ENCODE results near the gene SEMA3D. TPM values are rescaled to one million over a fixed set of nuclear protein-coding genes. Genes with fewer than 3 reads are reported as not detected.

Gene SEMA3D
- total and polyA plus RNA-seq, 2 of the 4 experiments (the other 2 are of a cell fraction), result 2.9 to 13.6 TPM

- H3K9me1 ChIP-seq (ENCODE audit: insufficient read depth, low read length), result no peaks in the 10 kb centered on the region
- no peak overlapping the region for H2AFZ ChIP-seq (replicated peaks; ENCODE audit: low read length, poor library complexity)
- H4K5ac ChIP-seq (ENCODE audit: low read depth, low read length), result no peak overlapping the region
- no peak overlapping the region for H3K23ac ChIP-seq (ENCODE audit: low read depth, low read length)
- no peak overlapping the region for H3K14ac ChIP-seq (replicated peaks; ENCODE audit: low read depth, low read length)
- no peaks in the 10 kb centered on the region for H4K20me1 ChIP-seq (ENCODE audit: insufficient read depth, low read length)
- intact Hi-C loops (cut with micrococcal nuclease) (no loop called here), dilution Hi-C loops (cut with HindIII; ENCODE audit: low sequenced_read_pairs, unreplicated experiment) (no loop called here), in situ Hi-C loops (cut with MboI; ENCODE audit: low sequenced_read_pairs) (no loop called here)
- ChIA-PET POLR2A (ENCODE audit: unreplicated experiment) (no interaction called here), CTCF (no interaction called here)
- H3K36me3 ChIP-seq (ENCODE audit: control insufficient read depth, insufficient read depth, low read length), result no peaks in the 10 kb centered on the region
- H3K9me3 ChIP-seq (ENCODE audit: control insufficient read depth, insufficient read depth, low read length), result no peaks in the 10 kb centered on the region
- H3K56ac ChIP-seq (ENCODE audit: extremely low read depth, insufficient read depth, low read length), result no peak overlapping the region
- WGBS, 2 experiments (ENCODE audit: extremely low coverage in 2 of 2, insufficient read length in 1 of 2), result no CpG with 5 or more reads among the region's 1 CpG
- no peaks in the 10 kb centered on the region for H3K27me3 ChIP-seq (ENCODE audit: control insufficient read depth, insufficient read depth, low read length)
- H4K91ac ChIP-seq (ENCODE audit: insufficient read depth, low read depth, low read length), result no peak overlapping the region
- no peak overlapping the region for H3K18ac ChIP-seq (ENCODE audit: low read depth, low read length)
- H2BK5ac ChIP-seq (ENCODE audit: low read depth, low read length, poor library complexity, severe bottlenecking), result no peak overlapping the region
- BruUV-seq (replicated peaks), result no TSS peak
- H2BK15ac ChIP-seq (ENCODE audit: low read depth, low read length), result no peak overlapping the region
- ATAC-seq (ENCODE audit: low read depth) (no peak), DNase-seq (no peak)
- H3K27ac ChIP-seq (ENCODE audit: insufficient read depth, low read length), result no peak overlapping the region
- no peak overlapping the region for H3K4ac ChIP-seq (ENCODE audit: low read depth, low read length)
- no peak overlapping the region for H2BK20ac ChIP-seq (ENCODE audit: low read depth, low read length)
- H2AK5ac ChIP-seq (ENCODE audit: low read depth, low read length), result no peak overlapping the region
- no peak overlapping the region for H2BK120ac ChIP-seq (ENCODE audit: low read depth, low read length)
- H4K8ac ChIP-seq (ENCODE audit: low read depth in 2 of 2, low read length in 2 of 2), result no peak overlapping the region
- no peak overlapping the region for H2AK9ac ChIP-seq (replicated peaks; ENCODE audit: low read depth, low read length, poor library complexity)
- no peak overlapping the region for H3K4me3 ChIP-seq (ENCODE audit: insufficient read depth, low read depth, low read length)
- H3K9ac ChIP-seq (ENCODE audit: low read depth, low read length), result no peak overlapping the region
- H3K4me1 ChIP-seq (ENCODE audit: control insufficient read depth, insufficient read depth, low read length), result no peaks in the 10 kb centered on the region
- no peak for TF ChIP-seq SMC3 (IDR thresholded peaks at IDR 0.05; ENCODE audit: low read depth, low read length)
- TF ChIP-seq USF2 (IDR thresholded peaks at IDR 0.05; ENCODE audit: low read depth, low read length), result no peak
- no peak for TF ChIP-seq MAFK (IDR thresholded peaks at IDR 0.05; ENCODE audit: low read depth, low read length)
- TF ChIP-seq FOS (IDR thresholded peaks at IDR 0.05; ENCODE audit: low read depth, low read length), result no peak
- TF ChIP-seq RCOR1 (IDR thresholded peaks at IDR 0.05; ENCODE audit: insufficient replicate concordance, low read length), result no peak
- no peak for TF ChIP-seq CTCF (conservative IDR thresholded peaks at IDR 0.05; ENCODE audit: low read depth, low read length)
- TF ChIP-seq MXI1 (IDR thresholded peaks at IDR 0.05; ENCODE audit: borderline replicate concordance, low read depth, low read length), result no peak
- H3K4me2 ChIP-seq (ENCODE audit: low read depth, low read length), result no peak overlapping the region
- no peaks in the 10 kb centered on the region for H3K79me1 ChIP-seq (ENCODE audit: low read depth in 1 of 2, low read length in 2 of 2)
Measured at GRCh38 chr7:85081392-85081791, 105.5 kb downstream of the SEMA3D start.
